Caco-2 (cell line): Measurements from ENCODE around the gene KCNK3. TPM values are rescaled to one million over a fixed set of nuclear protein-coding genes. Genes with fewer than 3 reads are reported as not detected.

Source experiments
- BruUV-seq: library from RNA; stranded (reverse); fragments of 400-500 nt; replicated peaks from 2 replicates; lab custom pipeline; 2021; lab: Mats Ljungman, UMichigan
- CTCF ChIA-PET: fragments of 300-600 bp; sonication (Branson Sonifier 250); formaldehyde crosslinking; loops from one replicate; lab custom pipeline; 2022; ENCODE audit warnings: antibody characterized with exemption; lab: Charles Lee
- POLR2A ChIA-PET: fragments of 300-600 bp; sonication (Branson Sonifier 250); formaldehyde crosslinking; loops from one replicate; lab custom pipeline; 2022; ENCODE audit warnings: antibody characterized with exemption; lab: Charles Lee
- DNase-seq, 2 experiments: peaks; one replicate each; pipeline versions ENCODE4 v3.0.0 to v3.0.0-alpha.2; 2020 to 2022
- H3K27me3 ChIP-seq: replicated peaks from 2 replicates; pipeline ENCODE4 v1.6.0; 2011; ENCODE audit warnings: low read length; ENCODE audit not compliant: control insufficient read depth, insufficient read depth
- H3K36me3 ChIP-seq: 2 replicates; pipeline ENCODE4 v1.5.1; 2011; ENCODE audit warnings: low read length; ENCODE audit not compliant: control insufficient read depth, insufficient read depth
- H3K4me1 ChIP-seq: fragments of 250-450 bp; sonication (Bioruptor Pico); 2 replicates; pipeline ENCODE4 v1.5.1; 2020; ENCODE audit warnings: mild to moderate bottlenecking
- H3K4me3 ChIP-seq: 2 replicates; pipeline ENCODE4 v1.5.1; 2011; ENCODE audit warnings: low read depth, mild to moderate bottlenecking, control low read depth, low read length
- H3K9me3 ChIP-seq: fragments of 250-450 bp; sonication (Bioruptor Pico); 2 replicates; pipeline ENCODE4 v1.5.1; 2020; ENCODE audit warnings: mild to moderate bottlenecking, moderate library complexity
- H3K27ac Mint-ChIP-seq: one replicate; pipeline ENCODE4 v1.8.0; 2022; ENCODE audit warnings: mixed read lengths; ENCODE audit not compliant: unreplicated experiment
- H3K27me3 Mint-ChIP-seq: one replicate; pipeline ENCODE4 v1.8.0; 2022; ENCODE audit warnings: mixed read lengths; ENCODE audit not compliant: insufficient read depth, unreplicated experiment
- H3K36me3 Mint-ChIP-seq: one replicate; pipeline ENCODE4 v1.8.0; 2022; ENCODE audit warnings: mild to moderate bottlenecking, mixed read lengths; ENCODE audit not compliant: insufficient read depth, unreplicated experiment
- H3K4me1 Mint-ChIP-seq: one replicate; pipeline ENCODE4 v1.8.0; 2022; ENCODE audit warnings: low read depth, mixed read lengths; ENCODE audit not compliant: unreplicated experiment
- H3K4me3 Mint-ChIP-seq: one replicate; pipeline ENCODE4 v1.8.0; 2022; ENCODE audit warnings: mild to moderate bottlenecking, moderate library complexity, mixed read lengths; ENCODE audit not compliant: unreplicated experiment
- H3K9me3 Mint-ChIP-seq: one replicate; pipeline ENCODE4 v1.8.0; 2022; ENCODE audit warnings: mixed read lengths; ENCODE audit not compliant: unreplicated experiment
- CTCF ChIP-seq, 2 experiments: fragments of 200-600 bp in 1 of 2; IDR thresholded peaks; 1 replicate in 1 of 2; 2 replicates in 1 of 2; pipeline versions ENCODE4 v1.5.1 to v1.8.0; 2011 to 2022; ENCODE audit warnings: antibody characterized with exemption in 1 of 2, control low read depth in 1 of 2, inconsistent platforms in 1 of 2, low read depth in 1 of 2, low read length in 1 of 2, mild to moderate bottlenecking in 1 of 2, moderate library complexity in 1 of 2; ENCODE audit not compliant: insufficient read depth in 1 of 2, severe bottlenecking in 1 of 2, unreplicated experiment in 1 of 2
- intact Hi-C: fragments of 100-400 bp; cut with micrococcal nuclease; formaldehyde crosslinking; loops from one replicate; pipeline ENCODE4 v1.10.0; 2022; ENCODE audit not compliant: unreplicated experiment
- total RNA-seq: library from RNA; stranded (reverse); gene quantifications from 2 replicates; pipeline ENCODE4 v1.2.3, GENCODE V29; 2022

KCNK3 gene
- total RNA-seq, 1 experiment from 2014 or later: 0.36 TPM

GRCh38 chr2:26655611-26656195 lies 36.8 kb upstream of the KCNK3 start:
- CTCF ChIA-PET: no interaction called here
- TF ChIP-seq CTCF (IDR thresholded peaks at IDR 0.05; ENCODE audit: insufficient read depth in 1 of 2, low read depth in 1 of 2, low read length in 1 of 2, severe bottlenecking in 1 of 2, unreplicated experiment in 1 of 2): no peak
- BruUV-seq: no TSS peak

DNA sequence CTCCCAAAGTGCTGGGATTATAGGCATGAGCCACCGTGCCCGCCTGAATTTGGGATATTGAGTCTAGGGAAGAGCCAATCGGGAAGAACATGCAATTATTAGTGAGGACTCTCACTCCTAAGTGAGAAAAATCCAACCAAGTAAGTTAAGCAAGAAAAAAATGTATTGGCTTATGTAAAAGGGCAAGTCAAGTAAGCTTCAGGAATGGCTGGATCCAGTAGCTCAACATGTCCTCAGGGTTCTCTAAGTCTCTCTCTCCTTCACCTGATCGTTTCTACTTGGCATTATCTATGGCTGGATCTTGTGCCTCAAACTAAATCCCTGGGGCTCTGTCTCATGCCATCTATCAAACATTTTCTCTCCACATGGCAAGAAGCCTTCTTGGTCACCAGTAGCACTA lies 35.3 kb upstream of the KCNK3 start:
- Mint-ChIP-seq H3K36me3 (no peaks in the 10 kb centered on the region), H3K27me3 (no peaks in the 10 kb centered on the region), H3K9me3 (peaks cover 26% of the 10 kb centered on the region), H3K4me3 (no peak overlapping the region), H3K4me1 (peaks cover 5% of the 10 kb centered on the region), H3K27ac (no peak overlapping the region)
- BruUV-seq: no TSS peak
- intact Hi-C loops: no loop called here
- TF ChIP-seq CTCF (IDR thresholded peaks at IDR 0.05; ENCODE audit: insufficient read depth in 1 of 2, low read depth in 1 of 2, low read length in 1 of 2, severe bottlenecking in 1 of 2, unreplicated experiment in 1 of 2): no peak
- Histone ChIP-seq H3K36me3 (no peaks in the 10 kb centered on the region), H3K4me1 (no peaks in the 10 kb centered on the region), H3K4me3 (no peak overlapping the region), H3K9me3 (peaks cover 5% of the 10 kb centered on the region; the same call in 1 of the 2 replicates), H3K27me3 (no peaks in the 10 kb centered on the region)
- ChIA-PET CTCF (no interaction called here), POLR2A (no interaction called here)
- DNase-seq: no peak

More at GRCh38 chr2:26655611-26656195, 36.8 kb upstream of the KCNK3 start:
- Mint-ChIP-seq H3K4me1 (peaks cover 5% of the 10 kb centered on the region), H3K36me3 (no peaks in the 10 kb centered on the region), H3K9me3 (peaks cover 22% of the 10 kb centered on the region), H3K4me3 (no peak overlapping the region), H3K27me3 (peaks cover 3% of the 10 kb centered on the region), H3K27ac (no peak overlapping the region)
- H3K27me3 ChIP-seq: no peaks in the 10 kb centered on the region
- H3K4me1 ChIP-seq: no peaks in the 10 kb centered on the region
- intact Hi-C loops: no loop called here
- H3K9me3 ChIP-seq: peaks cover 5% of the 10 kb centered on the region; the same call in 1 of the 2 replicates
- H3K36me3 ChIP-seq: no peaks in the 10 kb centered on the region
- no peak for DNase-seq
- POLR2A ChIA-PET: no interaction called here
- H3K4me3 ChIP-seq: no peak overlapping the region

GRCh38 chr2:26658691-26659346 lies 33.7 kb upstream of the KCNK3 start:
- Histone ChIP-seq H3K27me3 (no peaks in the 10 kb centered on the region), H3K9me3 (peaks cover 5% of the 10 kb centered on the region; the same call in 1 of the 2 replicates), H3K4me3 (no peak overlapping the region), H3K36me3 (no peaks in the 10 kb centered on the region), H3K4me1 (no peaks in the 10 kb centered on the region)
- no peak overlapping the region for H3K4me3 Mint-ChIP-seq
- H3K27me3 Mint-ChIP-seq: no peaks in the 10 kb centered on the region
- TF ChIP-seq CTCF (IDR thresholded peaks at IDR 0.05; ENCODE audit: insufficient read depth in 1 of 2, low read depth in 1 of 2, low read length in 1 of 2, severe bottlenecking in 1 of 2, unreplicated experiment in 1 of 2): no peak
- no peak overlapping the region for H3K27ac Mint-ChIP-seq
- no peak for DNase-seq
- peaks cover 5% of the 10 kb centered on the region for H3K4me1 Mint-ChIP-seq
- CTCF ChIA-PET: interaction anchor here (0.6 kb wide), 1 partner anchor 62 kb away, joined by 4 read pairs; no protein-coding TSS in a partner anchor
- BruUV-seq: no TSS peak
- H3K9me3 Mint-ChIP-seq: peaks cover 26% of the 10 kb centered on the region
- H3K36me3 Mint-ChIP-seq: no peaks in the 10 kb centered on the region
- intact Hi-C loops: no loop called here
- POLR2A ChIA-PET: no interaction called here
